ENCODE results near the gene PLPP1.

PLPP1 gene

DNA sequence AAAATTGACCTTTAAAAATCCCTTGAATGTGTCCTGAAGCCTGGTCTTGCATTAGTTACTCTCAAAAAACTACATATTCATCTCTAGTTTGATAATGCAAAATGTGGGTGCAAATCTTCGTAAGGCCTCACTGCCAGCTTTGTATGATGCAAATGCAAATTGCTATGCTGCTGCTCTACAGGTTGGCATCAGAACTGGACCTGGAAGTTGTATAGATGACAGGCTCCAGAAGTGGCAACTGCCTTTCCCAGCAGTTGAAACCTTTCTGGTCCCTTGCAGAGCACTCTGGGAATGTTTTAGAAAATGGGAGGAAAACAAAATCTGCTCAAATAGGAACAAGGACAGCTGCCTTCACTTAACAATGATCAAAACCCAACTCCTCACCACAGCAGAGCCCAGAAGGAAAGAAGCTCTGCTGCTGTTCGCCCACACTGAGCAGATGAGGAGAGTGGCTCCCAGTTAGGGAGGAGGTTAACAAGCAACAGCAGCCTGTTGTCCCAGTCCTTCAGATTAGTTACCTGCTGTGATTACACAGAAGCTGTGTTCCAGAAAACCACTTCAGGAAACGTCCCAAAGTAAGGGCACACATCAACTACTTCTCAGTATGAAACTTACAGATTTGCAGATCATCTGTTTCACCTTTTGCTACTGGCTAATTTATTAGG, 93.5 kb downstream of the PLPP1 start:
- Histone ChIP-seq H3K79me2 (ENCODE audit: low read length) (no peaks in the 10 kb centered on the region), H4K20me1 (ENCODE audit: insufficient read depth, low read length) (no peaks in the 10 kb centered on the region), H3K9ac (ENCODE audit: low read length) (no peak overlapping the region), H3K36me3 (replicated peaks; ENCODE audit: low read depth, low read length) (peaks cover 3% of the 10 kb centered on the region), H3K4me2 (ENCODE audit: low read length) (no peak overlapping the region), H3K4me1 (ENCODE audit: low read length) (no peaks in the 10 kb centered on the region), H3K27ac (ENCODE audit: low read length) (no peak overlapping the region), H3K9me3 (ENCODE audit: insufficient read depth, low read length) (no peaks in the 10 kb centered on the region), H3K27me3 (ENCODE audit: low read depth, low read length) (no peaks in the 10 kb centered on the region), H3K4me3 (ENCODE audit: low read length) (no peak overlapping the region), H2AFZ (ENCODE audit: low read depth, low read length) (no peak overlapping the region)
- TF ChIP-seq, protein P1, sequence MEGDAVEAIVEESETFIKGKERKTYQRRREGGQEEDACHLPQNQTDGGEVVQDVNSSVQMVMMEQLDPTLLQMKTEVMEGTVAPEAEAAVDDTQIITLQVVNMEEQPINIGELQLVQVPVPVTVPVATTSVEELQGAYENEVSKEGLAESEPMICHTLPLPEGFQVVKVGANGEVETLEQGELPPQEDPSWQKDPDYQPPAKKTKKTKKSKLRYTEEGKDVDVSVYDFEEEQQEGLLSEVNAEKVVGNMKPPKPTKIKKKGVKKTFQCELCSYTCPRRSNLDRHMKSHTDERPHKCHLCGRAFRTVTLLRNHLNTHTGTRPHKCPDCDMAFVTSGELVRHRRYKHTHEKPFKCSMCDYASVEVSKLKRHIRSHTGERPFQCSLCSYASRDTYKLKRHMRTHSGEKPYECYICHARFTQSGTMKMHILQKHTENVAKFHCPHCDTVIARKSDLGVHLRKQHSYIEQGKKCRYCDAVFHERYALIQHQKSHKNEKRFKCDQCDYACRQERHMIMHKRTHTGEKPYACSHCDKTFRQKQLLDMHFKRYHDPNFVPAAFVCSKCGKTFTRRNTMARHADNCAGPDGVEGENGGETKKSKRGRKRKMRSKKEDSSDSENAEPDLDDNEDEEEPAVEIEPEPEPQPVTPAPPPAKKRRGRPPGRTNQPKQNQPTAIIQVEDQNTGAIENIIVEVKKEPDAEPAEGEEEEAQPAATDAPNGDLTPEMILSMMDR (IDR thresholded peaks at IDR 0.05; ENCODE audit: low read depth, low read length) = no peak
- TF ChIP-seq EZH2phosphoT487 (IDR thresholded peaks at IDR 0.05; ENCODE audit: low read depth) = no peak

DNA sequence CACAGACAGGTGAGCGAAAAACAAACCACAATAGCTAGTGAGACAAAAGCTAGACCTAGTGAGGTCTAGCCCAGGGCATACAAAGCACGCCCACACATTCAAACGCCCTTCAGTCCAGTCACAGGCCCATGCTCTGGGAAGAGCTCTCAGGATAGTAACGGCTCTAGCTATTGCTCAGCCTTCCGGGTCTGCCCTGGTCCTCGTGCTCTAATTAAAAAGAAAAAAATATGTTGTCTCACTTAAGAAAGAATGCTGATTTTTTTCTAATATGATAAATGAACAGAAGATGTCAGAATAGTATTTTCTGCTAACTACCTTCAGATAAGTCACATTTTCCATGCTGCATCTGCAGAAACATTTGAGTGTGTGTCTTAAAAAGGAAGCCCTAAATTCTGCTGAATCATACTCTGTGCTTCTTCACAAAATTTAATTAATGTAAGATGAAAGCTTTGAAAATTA, 94.5 kb downstream of the PLPP1 start:
- Histone ChIP-seq H3K4me1 (ENCODE audit: low read length) (no peaks in the 10 kb centered on the region), H3K27me3 (ENCODE audit: low read depth, low read length) (no peaks in the 10 kb centered on the region), H2AFZ (ENCODE audit: low read depth, low read length) (no peak overlapping the region), H3K4me3 (ENCODE audit: low read length) (no peak overlapping the region), H3K9me3 (ENCODE audit: insufficient read depth, low read length) (no peaks in the 10 kb centered on the region), H3K79me2 (ENCODE audit: low read length) (no peaks in the 10 kb centered on the region), H3K9ac (ENCODE audit: low read length) (no peak overlapping the region), H3K4me2 (ENCODE audit: low read length) (no peak overlapping the region), H3K27ac (ENCODE audit: low read length) (no peak overlapping the region), H4K20me1 (ENCODE audit: insufficient read depth, low read length) (no peaks in the 10 kb centered on the region), H3K36me3 (replicated peaks; ENCODE audit: low read depth, low read length) (peaks cover 3% of the 10 kb centered on the region)
- TF ChIP-seq, protein P1 (IDR thresholded peaks at IDR 0.05; ENCODE audit: low read depth, low read length) = no peak
- TF ChIP-seq EZH2phosphoT487 (IDR thresholded peaks at IDR 0.05; ENCODE audit: low read depth) = no peak

DNA sequence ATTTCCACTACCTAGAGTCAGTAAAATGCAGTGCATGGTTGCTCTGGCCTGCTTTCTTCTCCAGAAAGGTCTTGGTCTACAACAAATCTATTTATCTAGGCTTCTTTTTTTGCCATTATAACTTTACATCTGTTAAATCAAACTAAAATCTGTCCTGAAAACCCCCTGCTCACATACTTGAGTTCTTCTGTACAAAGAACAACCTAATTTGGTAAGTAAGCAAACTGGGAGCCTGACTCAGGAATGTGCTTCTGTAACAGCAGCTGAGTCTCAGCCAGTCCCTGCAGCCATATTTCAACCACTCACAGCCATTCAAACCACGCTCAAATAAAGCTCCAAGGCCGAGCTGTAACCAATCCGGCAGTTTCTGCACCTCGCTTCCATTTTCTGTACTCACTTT, 95.8 kb downstream of the PLPP1 start:
- Histone ChIP-seq H3K27ac (ENCODE audit: low read length) (no peak overlapping the region), H3K27me3 (ENCODE audit: low read depth, low read length) (no peaks in the 10 kb centered on the region), H3K36me3 (replicated peaks; ENCODE audit: low read depth, low read length) (peaks cover 3% of the 10 kb centered on the region), H4K20me1 (ENCODE audit: insufficient read depth, low read length) (no peaks in the 10 kb centered on the region), H3K4me3 (ENCODE audit: low read length) (no peak overlapping the region), H3K79me2 (ENCODE audit: low read length) (no peaks in the 10 kb centered on the region), H3K9ac (ENCODE audit: low read length) (no peak overlapping the region), H3K4me2 (ENCODE audit: low read length) (no peak overlapping the region), H3K4me1 (ENCODE audit: low read length) (no peaks in the 10 kb centered on the region), H2AFZ (ENCODE audit: low read depth, low read length) (no peak overlapping the region), H3K9me3 (ENCODE audit: insufficient read depth, low read length) (no peaks in the 10 kb centered on the region)
- no peak for TF ChIP-seq EZH2phosphoT487 (IDR thresholded peaks at IDR 0.05; ENCODE audit: low read depth)
- TF ChIP-seq, protein P1 (IDR thresholded peaks at IDR 0.05; ENCODE audit: low read depth, low read length) = no peak

DNA sequence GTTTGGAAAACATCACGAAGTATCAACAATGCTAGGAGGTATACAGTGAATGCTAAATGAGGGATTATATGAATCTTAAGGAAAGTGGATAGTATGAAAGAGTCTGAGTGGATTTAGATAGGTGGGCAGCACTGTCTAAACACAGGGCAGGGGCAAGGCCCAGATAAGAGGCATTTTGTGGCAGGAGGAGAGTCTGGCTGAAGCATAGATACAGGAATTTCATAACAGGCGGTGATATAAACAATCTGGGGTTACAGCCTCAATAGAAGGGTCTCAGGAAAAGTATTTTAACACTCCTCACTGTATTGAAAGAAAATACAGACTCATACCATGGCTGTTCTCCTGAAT, 96.9 kb downstream of the PLPP1 start:
- H2AFZ ChIP-seq (ENCODE audit: low read depth, low read length) = no peak overlapping the region

More for the DNA sequence above, 96.9 kb downstream of the PLPP1 start:
- TF ChIP-seq EZH2phosphoT487 (IDR thresholded peaks at IDR 0.05; ENCODE audit: low read depth) = no peak
- TF ChIP-seq, protein P1 (IDR thresholded peaks at IDR 0.05; ENCODE audit: low read depth, low read length) = no peak
- Histone ChIP-seq H3K79me2 (ENCODE audit: low read length) (no peaks in the 10 kb centered on the region), H3K27ac (ENCODE audit: low read length) (no peak overlapping the region), H3K27me3 (ENCODE audit: low read depth, low read length) (no peaks in the 10 kb centered on the region), H3K4me2 (ENCODE audit: low read length) (no peak overlapping the region), H3K9ac (ENCODE audit: low read length) (no peak overlapping the region), H3K4me3 (ENCODE audit: low read length) (no peak overlapping the region), H3K4me1 (ENCODE audit: low read length) (no peaks in the 10 kb centered on the region), H3K36me3 (replicated peaks; ENCODE audit: low read depth, low read length) (peaks cover 3% of the 10 kb centered on the region), H4K20me1 (ENCODE audit: insufficient read depth, low read length) (no peaks in the 10 kb centered on the region), H3K9me3 (ENCODE audit: insufficient read depth, low read length) (no peaks in the 10 kb centered on the region)

Data from OCI-LY3 (cell line).